Measurements from ENCODE around the gene CLRN1.

- TF ChIP-seq EZH2 (IDR thresholded peaks at IDR 0.05; ENCODE audit: low read depth): no peak
- TF ChIP-seq, protein P1, sequence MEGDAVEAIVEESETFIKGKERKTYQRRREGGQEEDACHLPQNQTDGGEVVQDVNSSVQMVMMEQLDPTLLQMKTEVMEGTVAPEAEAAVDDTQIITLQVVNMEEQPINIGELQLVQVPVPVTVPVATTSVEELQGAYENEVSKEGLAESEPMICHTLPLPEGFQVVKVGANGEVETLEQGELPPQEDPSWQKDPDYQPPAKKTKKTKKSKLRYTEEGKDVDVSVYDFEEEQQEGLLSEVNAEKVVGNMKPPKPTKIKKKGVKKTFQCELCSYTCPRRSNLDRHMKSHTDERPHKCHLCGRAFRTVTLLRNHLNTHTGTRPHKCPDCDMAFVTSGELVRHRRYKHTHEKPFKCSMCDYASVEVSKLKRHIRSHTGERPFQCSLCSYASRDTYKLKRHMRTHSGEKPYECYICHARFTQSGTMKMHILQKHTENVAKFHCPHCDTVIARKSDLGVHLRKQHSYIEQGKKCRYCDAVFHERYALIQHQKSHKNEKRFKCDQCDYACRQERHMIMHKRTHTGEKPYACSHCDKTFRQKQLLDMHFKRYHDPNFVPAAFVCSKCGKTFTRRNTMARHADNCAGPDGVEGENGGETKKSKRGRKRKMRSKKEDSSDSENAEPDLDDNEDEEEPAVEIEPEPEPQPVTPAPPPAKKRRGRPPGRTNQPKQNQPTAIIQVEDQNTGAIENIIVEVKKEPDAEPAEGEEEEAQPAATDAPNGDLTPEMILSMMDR (conservative IDR thresholded peaks at IDR 0.05): no peak
Measured at GRCh38 chr3:150899141-150899540, 73.4 kb downstream of the CLRN1 start.

Measured in PC-9 (cell line).